NCI-H146 treated with DMSO at 0.1 percent for 48 hours (cell line): ENCODE data around the gene GIMAP8.
"Not testable (repeated sequence)": the region's sequence is repeated elsewhere in the genome, so short reads cannot be mapped to it uniquely, and the experiment has no call there.

Source experiments
- DNase-seq: peaks from one replicate; lab custom pipeline; 2025; ENCODE audit not compliant: unreplicated experiment; lab: John Stamatoyannopoulos, UW

The GIMAP8 gene

GRCh38 chr7:150435390-150436073, 14.9 kb upstream of the GIMAP8 start:
- no peak for DNase-seq

- no peak for DNase-seq
Observed at GRCh38 chr7:150439967-150440366, 10.5 kb upstream of the GIMAP8 start.

GRCh38 chr7:150441524-150441923, 8.9 kb upstream of the GIMAP8 start:
- DNase-seq, result no peak

- no peak for DNase-seq
Observed at GRCh38 chr7:150442811-150443210, 7.6 kb upstream of the GIMAP8 start.

- DNase-seq, result no peak
Observed at GRCh38 chr7:150443793-150444540, 6.5 kb upstream of the GIMAP8 start.

- peak; percentile 13 for DNase-seq
Observed at GRCh38 chr7:150444674-150445365, 5.6 kb upstream of the GIMAP8 start.

GRCh38 chr7:150446288-150446938, 4.0 kb upstream of the GIMAP8 start:
- DNase-seq, result no peak

GRCh38 chr7:150447966-150448788, 2.3 kb upstream of the GIMAP8 start:
- no peak for DNase-seq

GRCh38 chr7:150448789-150449147, 1.7 kb upstream of the GIMAP8 start:
- DNase-seq, result peak; percentile 26

GRCh38 chr7:150449206-150449952, 1.1 kb upstream of the GIMAP8 start:
- DNase-seq, result no peak

- no peak for DNase-seq
Observed at GRCh38 chr7:150451097-150451793, 815 bp downstream of the GIMAP8 start.

- no peak for DNase-seq
Observed at GRCh38 chr7:150451833-150452461, 1.5 kb downstream of the GIMAP8 start.

- no peak for DNase-seq
Observed at GRCh38 chr7:150453181-150453580, 2.8 kb downstream of the GIMAP8 start.

GRCh38 chr7:150453892-150454291, 3.5 kb downstream of the GIMAP8 start:
- no peak for DNase-seq

GRCh38 chr7:150457064-150457463, 6.6 kb downstream of the GIMAP8 start:
- not testable (repeated sequence) for DNase-seq

- DNase-seq, result no peak
Observed at GRCh38 chr7:150458235-150458634, 7.8 kb downstream of the GIMAP8 start.

- no peak for DNase-seq
Observed at GRCh38 chr7:150458756-150459155, 8.3 kb downstream of the GIMAP8 start.

GRCh38 chr7:150461520-150461919, 11.1 kb downstream of the GIMAP8 start:
- DNase-seq, result no peak

- no peak for DNase-seq
Observed at GRCh38 chr7:150462413-150462812, 12.0 kb downstream of the GIMAP8 start.
